GM12891 (cell line): ENCODE measurements around the gene LUC7L3.

Experiments
- DNase-seq: peaks from one replicate; pipeline ENCODE4 v3.0.0; 2011; ENCODE audit warnings: low spot score; ENCODE audit not compliant: insufficient read length
- FAIRE-seq: peaks from 2 replicates; lab custom pipeline; 2011; peaks lifted over from hg19 to GRCh38; lab: Jason Lieb, UNC
- PAX5 ChIP-seq: IDR thresholded peaks from 2 replicates; pipeline ENCODE4 v1.6.1; 2011; ENCODE audit warnings: low read length, moderate library complexity, mild to moderate bottlenecking; ENCODE audit not compliant: insufficient read depth, severe bottlenecking
- POLR2A ChIP-seq: IDR thresholded peaks from 2 replicates; pipeline ENCODE4 v1.6.1; 2011; ENCODE audit warnings: low read depth, low read length, control low read depth
- POLR2AphosphoS5 ChIP-seq: IDR thresholded peaks from 2 replicates; pipeline ENCODE4 v1.6.1; 2011; ENCODE audit warnings: low read depth, low read length, control low read depth
- POU2F2 ChIP-seq: IDR thresholded peaks from 2 replicates; pipeline ENCODE4 v1.6.1; 2011; ENCODE audit warnings: low read depth, mild to moderate bottlenecking, control low read depth, low read length, moderate library complexity
- SPI1 ChIP-seq: IDR thresholded peaks from 2 replicates; pipeline ENCODE4 v1.6.1; 2011; ENCODE audit warnings: low read depth, low read length, control low read depth
- TAF1 ChIP-seq: IDR thresholded peaks from 2 replicates; pipeline ENCODE4 v1.6.1; 2011; ENCODE audit warnings: low read depth, low read length, control low read depth

Gene LUC7L3

DNA sequence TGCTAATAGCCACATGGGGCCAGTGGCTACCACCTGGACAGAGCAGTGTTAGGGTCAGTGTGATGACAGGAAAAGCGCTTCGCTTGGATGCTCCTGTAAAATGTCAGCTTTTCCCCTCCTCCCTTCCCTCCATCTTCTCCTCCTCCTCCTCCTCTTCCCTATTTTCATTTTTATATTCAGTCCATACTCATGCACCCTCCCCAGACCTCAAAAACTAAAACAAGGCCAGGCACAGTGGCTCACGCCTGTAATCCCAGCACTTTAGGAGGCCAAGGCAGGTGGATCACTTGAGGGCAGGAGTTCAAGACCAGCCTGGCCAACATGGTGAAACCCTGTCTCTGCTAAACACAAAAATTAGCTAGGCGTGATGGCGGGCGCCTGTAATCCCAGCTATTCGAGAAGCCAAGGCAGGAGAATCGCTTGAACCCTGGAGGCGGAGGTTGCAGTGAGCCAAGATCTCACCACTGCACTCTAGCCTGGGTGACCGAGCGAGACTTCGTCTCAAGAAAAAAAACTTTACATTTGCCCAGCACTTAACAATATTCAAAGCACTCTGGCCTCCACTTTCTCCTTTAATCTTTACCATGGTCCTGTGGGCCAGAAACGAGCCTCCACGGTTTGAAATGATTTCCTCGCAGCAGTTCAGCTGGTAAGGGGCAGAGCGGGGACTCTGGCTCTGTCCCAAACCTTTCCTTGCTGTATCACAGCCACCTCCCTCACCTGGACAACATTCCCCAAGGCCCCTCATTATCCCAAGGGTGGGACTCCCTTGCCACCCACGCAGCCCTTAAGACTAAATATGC lies 33.5 kb upstream of the LUC7L3 start:
- no peak for TF ChIP-seq POLR2A
- no peak for TF ChIP-seq POLR2AphosphoS5
- TF ChIP-seq PAX5, result no peak
- no peak for TF ChIP-seq POU2F2
- TF ChIP-seq TAF1, result no peak
- no peak for TF ChIP-seq SPI1
- FAIRE-seq (no peak), DNase-seq (no peak)

DNA sequence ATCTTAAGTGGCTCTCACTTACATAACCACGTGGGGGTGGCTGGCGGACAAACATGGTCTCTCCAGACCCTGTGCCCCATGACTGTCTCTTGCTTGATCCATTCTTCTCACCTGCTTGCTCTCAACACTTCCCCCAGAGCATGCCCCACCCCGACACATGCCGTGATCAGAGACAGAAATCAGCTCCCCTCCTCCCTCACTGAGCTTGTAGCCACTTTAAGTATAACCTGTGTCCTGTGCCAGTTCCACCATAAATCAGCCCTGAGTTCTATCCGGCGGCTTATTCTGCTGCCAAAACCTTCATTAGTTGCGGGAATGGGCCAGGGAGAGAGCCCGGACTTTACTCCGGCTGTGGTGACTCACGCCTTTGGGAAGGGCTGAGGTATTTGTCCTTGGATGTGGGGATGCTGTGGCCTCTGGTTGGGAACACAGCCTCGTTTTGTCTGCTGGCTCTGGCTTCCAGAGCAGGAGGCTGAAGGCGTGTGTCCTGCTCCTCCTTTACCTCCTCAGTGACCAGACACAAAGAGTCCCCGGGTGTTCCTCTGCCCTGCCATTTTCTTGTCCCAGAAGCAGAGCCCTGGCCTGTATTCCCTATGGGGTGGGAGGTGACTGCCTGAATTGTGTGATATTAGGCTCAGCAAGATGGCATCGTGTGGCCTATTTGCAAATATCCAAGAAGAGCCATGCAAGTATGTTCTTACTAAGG lies 32.8 kb upstream of the LUC7L3 start:
- DNase-seq (no peak), FAIRE-seq (no peak)
- TF ChIP-seq POLR2AphosphoS5 (no peak), SPI1 (no peak), POLR2A (no peak), POU2F2 (no peak), TAF1 (no peak), PAX5 (no peak)

DNA sequence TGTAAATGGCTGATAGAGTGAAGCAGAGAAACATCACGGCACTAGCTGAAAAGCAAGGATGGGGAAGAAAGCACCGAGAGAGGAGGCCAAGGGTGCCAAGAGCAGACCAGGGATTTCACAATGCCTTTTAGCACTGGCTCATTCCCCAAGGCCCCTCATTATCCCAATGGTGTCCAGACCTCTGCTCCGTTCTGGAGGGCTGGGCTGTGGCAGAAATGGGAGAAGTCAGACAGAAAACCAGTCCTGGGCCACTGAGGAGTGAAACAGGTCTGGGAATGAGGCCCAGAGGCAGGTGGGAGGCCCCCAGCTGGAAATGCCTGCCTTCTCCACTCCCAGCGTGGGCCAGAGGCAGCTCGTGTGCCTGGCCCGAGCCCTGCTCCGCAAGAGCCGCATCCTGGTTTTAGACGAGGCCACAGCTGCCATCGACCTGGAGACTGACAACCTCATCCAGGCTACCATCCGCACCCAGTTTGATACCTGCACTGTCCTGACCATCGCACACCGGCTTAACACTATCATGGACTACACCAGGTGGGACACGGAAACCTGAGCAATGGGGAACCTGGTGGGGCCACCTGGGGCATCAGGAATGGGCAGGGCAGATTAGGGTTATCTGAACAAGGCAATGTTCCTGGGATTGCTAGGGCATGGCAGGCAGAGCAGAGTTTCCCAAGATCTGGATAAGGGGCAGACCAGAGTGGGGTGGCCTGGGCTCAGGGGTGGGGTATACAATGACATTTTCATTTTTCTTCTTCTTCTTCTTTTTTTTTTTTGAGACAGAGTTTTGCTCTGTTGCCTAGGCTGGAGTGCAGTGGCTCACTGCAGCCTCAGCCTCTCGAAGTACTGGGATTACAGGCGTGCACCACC lies 32.0 kb upstream of the LUC7L3 start:
- DNase-seq (no peak), FAIRE-seq (no peak)
- TF ChIP-seq TAF1, result no peak
- TF ChIP-seq SPI1, result no peak
- TF ChIP-seq POLR2AphosphoS5, result no peak
- TF ChIP-seq POU2F2, result no peak
- no peak for TF ChIP-seq POLR2A
- TF ChIP-seq PAX5, result no peak

DNA sequence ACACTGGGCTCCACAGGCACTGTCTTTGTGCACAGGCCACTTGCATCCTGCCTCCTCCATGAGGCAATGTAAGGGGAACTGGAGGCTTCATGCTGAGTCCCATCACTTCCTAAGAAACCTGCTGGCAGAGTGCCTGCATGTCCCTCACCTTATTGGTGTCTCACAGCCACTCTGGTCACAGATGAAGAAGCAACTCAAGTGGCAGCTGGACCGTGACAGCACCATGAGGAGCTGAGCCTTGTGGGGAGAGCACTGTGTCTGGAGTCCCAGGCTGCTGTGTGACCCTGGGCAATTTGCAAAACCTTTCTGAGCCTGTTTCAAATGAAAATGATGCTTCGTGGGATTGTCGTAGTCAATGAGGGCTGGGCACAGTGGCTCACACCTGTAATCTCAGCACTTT lies 31.2 kb upstream of the LUC7L3 start:
- TF ChIP-seq POLR2AphosphoS5 (no peak), POU2F2 (no peak), TAF1 (no peak), POLR2A (no peak), PAX5 (no peak), SPI1 (no peak)
- no peak for FAIRE-seq
- no peak for DNase-seq

DNA sequence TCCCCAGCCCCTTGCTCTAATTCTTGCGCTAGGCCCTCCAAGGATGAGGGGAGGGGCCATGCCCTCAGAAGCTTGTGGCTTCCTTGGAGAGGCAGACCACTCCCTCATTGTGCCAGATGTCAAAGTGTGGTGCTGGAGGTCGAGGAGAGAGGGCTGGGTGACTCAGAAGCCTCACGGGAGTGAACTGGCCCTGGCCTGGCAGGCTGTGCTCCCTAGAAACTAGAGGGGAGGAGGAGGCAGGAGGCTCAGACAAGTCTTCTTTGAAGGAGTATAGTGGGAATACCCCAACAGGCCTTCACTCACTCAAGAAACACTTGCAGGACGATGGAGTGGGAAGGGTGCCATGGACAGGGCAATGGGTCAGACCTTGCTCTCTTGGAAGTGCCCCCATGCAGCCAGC lies 30.2 kb upstream of the LUC7L3 start:
- DNase-seq, result no peak
- no peak for TF ChIP-seq POLR2AphosphoS5
- no peak for TF ChIP-seq SPI1
- no peak for TF ChIP-seq TAF1
- no peak for TF ChIP-seq POLR2A
- no peak for TF ChIP-seq POU2F2

DNA sequence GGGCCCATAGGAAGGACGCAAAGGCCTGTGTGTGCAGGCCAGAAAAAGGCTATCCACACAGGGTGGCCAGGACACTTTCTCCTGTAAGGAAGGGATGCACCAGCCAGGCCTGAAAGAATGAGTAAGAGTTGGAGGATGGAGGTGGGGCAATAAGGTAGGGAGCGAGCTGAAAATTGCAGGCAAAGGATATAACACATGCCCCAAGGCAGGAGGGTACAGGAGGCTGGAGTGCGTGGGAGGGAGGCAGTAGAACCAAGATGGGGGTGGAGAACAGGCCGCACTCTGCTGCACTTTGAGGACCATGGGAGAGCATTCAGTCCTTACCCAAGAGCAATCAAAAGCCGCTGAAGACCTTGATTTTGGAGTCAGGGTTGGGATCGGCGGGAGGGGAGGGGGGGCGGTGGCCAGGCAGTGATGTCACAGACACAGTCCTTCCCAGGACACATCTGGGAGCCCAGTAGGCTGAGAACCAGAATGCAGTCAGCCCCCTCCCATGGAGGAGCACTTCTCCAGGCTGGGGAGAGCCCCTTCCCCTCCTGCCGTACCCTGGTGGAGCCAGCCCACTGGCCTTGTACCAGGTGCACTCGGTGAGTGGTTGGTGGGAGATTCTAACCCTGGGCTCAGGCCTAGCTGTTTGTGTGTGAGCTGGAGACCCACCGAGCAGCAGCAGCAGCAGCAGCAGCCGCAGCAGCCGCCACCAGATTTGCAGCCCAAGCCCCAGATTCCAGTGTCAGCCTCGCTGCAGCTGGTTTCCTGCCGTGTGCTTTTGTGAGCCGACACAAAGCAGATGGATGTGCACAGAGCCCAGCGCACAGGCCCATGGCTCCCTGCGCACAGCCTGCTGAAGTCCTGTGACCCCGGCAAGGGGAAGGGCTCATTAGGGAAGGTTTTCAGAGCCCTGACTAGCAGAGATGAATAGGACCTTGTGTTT lies 29.2 kb upstream of the LUC7L3 start:
- no peak for FAIRE-seq
- TF ChIP-seq TAF1, result no peak
- DNase-seq, result no peak

More for the DNA sequence above, 30.2 kb upstream of the LUC7L3 start:
- no peak for FAIRE-seq

DNA sequence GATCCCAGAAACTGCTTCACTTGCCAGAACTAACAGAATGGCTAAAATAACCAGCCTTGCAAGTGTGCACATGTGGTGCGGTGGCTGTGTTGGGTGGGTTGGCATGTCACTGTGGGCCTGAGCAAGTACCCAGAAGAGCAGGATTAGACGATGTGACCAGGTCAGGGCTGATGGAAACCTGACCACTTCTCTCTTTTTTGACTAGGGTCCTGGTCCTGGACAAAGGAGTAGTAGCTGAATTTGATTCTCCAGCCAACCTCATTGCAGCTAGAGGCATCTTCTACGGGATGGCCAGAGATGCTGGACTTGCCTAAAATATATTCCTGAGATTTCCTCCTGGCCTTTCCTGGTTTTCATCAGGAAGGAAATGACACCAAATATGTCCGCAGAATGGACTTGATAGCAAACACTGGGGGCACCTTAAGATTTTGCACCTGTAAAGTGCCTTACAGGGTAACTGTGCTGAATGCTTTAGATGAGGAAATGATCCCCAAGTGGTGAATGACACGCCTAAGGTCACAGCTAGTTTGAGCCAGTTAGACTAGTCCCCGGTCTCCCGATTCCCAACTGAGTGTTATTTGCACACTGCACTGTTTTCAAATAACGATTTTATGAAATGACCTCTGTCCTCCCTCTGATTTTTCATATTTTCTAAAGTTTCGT lies 28.4 kb upstream of the LUC7L3 start:
- FAIRE-seq (no peak), DNase-seq (no peak)
- TF ChIP-seq POLR2AphosphoS5, result no peak
- no peak for TF ChIP-seq SPI1
- no peak for TF ChIP-seq PAX5
- TF ChIP-seq POLR2A, result no peak
- no peak for TF ChIP-seq TAF1
- no peak for TF ChIP-seq POU2F2
